Kidney (tissue), 14 donors: ENCODE data around the gene NEU2. TPM values are rescaled to one million over a fixed set of nuclear protein-coding genes. Genes with fewer than 3 reads are reported as not detected.
A peak's percentile ranks its signal among the peaks of the same experiment; 100 is the strongest.

Experiments used
- DNase-seq, 5 donors: peaks; one replicate each; pipeline ENCODE4 v3.0.0-alpha.2; 2013 to 2020
- FAIRE-seq: peaks from 2 replicates; lab custom pipeline; 2012; peaks lifted over from hg19 to GRCh38; lab: Jason Lieb, UNC
- H3K27ac ChIP-seq, 2 donors: one replicate each; pipeline ENCODE4 v1.7.0; 2013; ENCODE audit warnings: low read depth in 2 of 2, low read length in 2 of 2, inconsistent platforms in 1 of 2
- H3K27me3 ChIP-seq: one replicate; pipeline ENCODE4 v1.7.1; 2013; ENCODE audit warnings: low read length, inconsistent platforms; ENCODE audit not compliant: control insufficient read depth, insufficient read depth
- H3K36me3 ChIP-seq, 3 donors: one replicate each; pipeline versions ENCODE4 v1.7.0 to v1.7.1; 2013; ENCODE audit warnings: low read length in 3 of 3, control low read depth in 1 of 3, inconsistent platforms in 1 of 3; ENCODE audit not compliant: insufficient read depth in 3 of 3, control insufficient read depth in 2 of 3
- H3K4me1 ChIP-seq, 3 donors: one replicate each; pipeline versions ENCODE4 v1.7.0 to v1.7.1; 2013; ENCODE audit warnings: low read length in 3 of 3, inconsistent platforms in 1 of 3, low read depth in 1 of 3; ENCODE audit not compliant: control insufficient read depth in 2 of 3, insufficient read depth in 2 of 3
- H3K4me3 ChIP-seq, 3 donors: one replicate each; pipeline versions ENCODE4 v1.7.0 to v1.8.1; 2013; ENCODE audit warnings: low read length in 3 of 3, control low read depth in 1 of 3, inconsistent platforms in 1 of 3
- H3K9ac ChIP-seq, 3 donors: one replicate each; pipeline versions ENCODE4 v1.7.0 to v1.7.1; 2013; ENCODE audit warnings: low read length in 3 of 3, control low read depth in 1 of 3, inconsistent platforms in 1 of 3
- H3K9me3 ChIP-seq, 3 donors: one replicate each; pipeline versions ENCODE4 v1.7.0 to v1.7.1; 2013; ENCODE audit warnings: low read length in 3 of 3, control low read depth in 1 of 3, inconsistent platforms in 1 of 3; ENCODE audit not compliant: control insufficient read depth in 2 of 3, insufficient read depth in 1 of 3
- intact Hi-C: fragments of 100-400 bp; cut with DNase I; formaldehyde crosslinking; loops from one replicate; pipeline ENCODE4 v1.11.1; 2022
- polyA plus RNA-seq: library from polyadenylated mRNA; stranded (reverse); fragments of 350-450 nt; fragmentation: Illumina TruSeq; extraction: RNeasy Lipid Tissue Mini Kit (QIAGEN cat#74804); gene quantifications from one replicate; pipeline ENCODE4 v1.2.3, GENCODE V29; 2014; ENCODE audit warnings: low read depth, low replicate concordance; ENCODE audit not compliant: insufficient read depth
- total RNA-seq: library from RNA; stranded (reverse); fragmentation: NEBNext Ultra II Directional; extraction: Animal tissue kit (Norgen Biotek cat#: 25700); gene quantifications from one replicate; pipeline ENCODE4 v1.2.1, GENCODE V29; 2021
- TF ChIP-seq, protein P1 (sequence below): IDR thresholded peaks from 3 replicates; pipeline ENCODE4 v1.5.1; 2012; ENCODE audit warnings: mild to moderate bottlenecking, moderate library complexity, borderline replicate concordance; ENCODE audit not compliant: insufficient read depth; ENCODE audit errors: extremely low read depth
- donor health status: control.
- donor health status: control.
- donor health status: control.
- donor health status: control.
- donor health status: control.
- donor health status: DM: yes; HTN: yes; CAD: no.
- donor health status: Normal renal cell carcinoma (clear cell type).

NEU2 gene
- total and polyA plus RNA-seq, 2 donors from 2014 or later: not detected

GRCh38 chr2:233062451-233062850 is 30.0 kb downstream of the NEU2 start:
- FAIRE-seq (no peak), DNase-seq (peak in 1 of 5 donors; percentile 31)
- intact Hi-C loops: no loop called here
- TF ChIP-seq, protein P1, sequence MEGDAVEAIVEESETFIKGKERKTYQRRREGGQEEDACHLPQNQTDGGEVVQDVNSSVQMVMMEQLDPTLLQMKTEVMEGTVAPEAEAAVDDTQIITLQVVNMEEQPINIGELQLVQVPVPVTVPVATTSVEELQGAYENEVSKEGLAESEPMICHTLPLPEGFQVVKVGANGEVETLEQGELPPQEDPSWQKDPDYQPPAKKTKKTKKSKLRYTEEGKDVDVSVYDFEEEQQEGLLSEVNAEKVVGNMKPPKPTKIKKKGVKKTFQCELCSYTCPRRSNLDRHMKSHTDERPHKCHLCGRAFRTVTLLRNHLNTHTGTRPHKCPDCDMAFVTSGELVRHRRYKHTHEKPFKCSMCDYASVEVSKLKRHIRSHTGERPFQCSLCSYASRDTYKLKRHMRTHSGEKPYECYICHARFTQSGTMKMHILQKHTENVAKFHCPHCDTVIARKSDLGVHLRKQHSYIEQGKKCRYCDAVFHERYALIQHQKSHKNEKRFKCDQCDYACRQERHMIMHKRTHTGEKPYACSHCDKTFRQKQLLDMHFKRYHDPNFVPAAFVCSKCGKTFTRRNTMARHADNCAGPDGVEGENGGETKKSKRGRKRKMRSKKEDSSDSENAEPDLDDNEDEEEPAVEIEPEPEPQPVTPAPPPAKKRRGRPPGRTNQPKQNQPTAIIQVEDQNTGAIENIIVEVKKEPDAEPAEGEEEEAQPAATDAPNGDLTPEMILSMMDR: no peak
- Histone ChIP-seq H3K36me3 (no peaks in the 10 kb centered on the region), H3K4me1 (peaks cover 0 to 16% (median 0%) of the 10 kb centered on the region in 3 donors), H3K27me3 (no peaks in the 10 kb centered on the region), H3K4me3 (peak overlapping the region in 2 of 3 donors; percentile 32 to 52), H3K9ac (peak overlapping the region in 1 of 3 donors; percentile 26), H3K9me3 (no peaks in the 10 kb centered on the region), H3K27ac (peak overlapping the region; percentile 23 to 32)

GRCh38 chr2:233062946-233063268 is 30.4 kb downstream of the NEU2 start:
- TF ChIP-seq, protein P1: no peak
- no peaks in the 10 kb centered on the region for H3K36me3 ChIP-seq
- no peak for FAIRE-seq
- H3K4me3 ChIP-seq: no peak overlapping the region
- no peak overlapping the region for H3K27ac ChIP-seq
- H3K9me3 ChIP-seq: no peaks in the 10 kb centered on the region
- no peak overlapping the region for H3K9ac ChIP-seq
- DNase-seq: no peak
- no peaks in the 10 kb centered on the region for H3K27me3 ChIP-seq
- peaks cover 0 to 16% (median 0%) of the 10 kb centered on the region in 3 donors for H3K4me1 ChIP-seq
- intact Hi-C loops: no loop called here

- Histone ChIP-seq H3K27ac (no peak overlapping the region), H3K4me1 (peaks cover 0 to 16% (median 0%) of the 10 kb centered on the region in 3 donors)
- no peak for FAIRE-seq
Measured at GRCh38 chr2:233063269-233063975, 30.9 kb downstream of the NEU2 start.

More at GRCh38 chr2:233063269-233063975, 30.9 kb downstream of the NEU2 start:
- DNase-seq: peak in 1 of 5 donors; percentile 34
- no peak overlapping the region for H3K9ac ChIP-seq
- no peak overlapping the region for H3K4me3 ChIP-seq
- intact Hi-C loops: no loop called here
- H3K27me3 ChIP-seq: no peaks in the 10 kb centered on the region
- no peaks in the 10 kb centered on the region for H3K9me3 ChIP-seq
- TF ChIP-seq, protein P1: no peak
- H3K36me3 ChIP-seq: no peaks in the 10 kb centered on the region
